GDM1 (cell line): ENCODE measurements around the gene CALHM6.
"Not testable (repeated sequence)": the region's sequence is repeated elsewhere in the genome, so short reads cannot be mapped to it uniquely, and the experiment has no call there.

ENCODE experiments used
- DNase-seq: peaks from one replicate; lab custom pipeline; 2025; lab: John Stamatoyannopoulos, UW

Gene CALHM6

DNA sequence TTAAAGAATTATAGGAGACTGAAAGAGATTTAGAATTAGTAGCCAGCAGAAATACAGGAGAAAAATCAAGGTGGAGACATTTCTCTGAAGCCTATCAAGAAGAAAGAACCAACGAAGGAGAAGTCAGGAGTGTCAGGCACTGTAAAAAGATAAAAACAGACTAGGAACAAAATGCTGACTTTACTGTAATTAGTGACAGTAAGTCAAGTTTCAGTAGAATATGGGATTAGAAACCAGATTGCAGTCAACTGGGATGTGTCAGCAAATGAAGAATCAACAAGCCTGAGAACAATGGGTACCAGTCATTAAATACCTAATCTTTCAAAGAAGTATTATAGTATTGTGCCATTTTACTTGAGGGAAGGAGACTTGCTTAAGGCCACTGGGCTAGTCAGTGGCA lies 21.6 kb downstream of the CALHM6 start:
- no peak for DNase-seq

DNA sequence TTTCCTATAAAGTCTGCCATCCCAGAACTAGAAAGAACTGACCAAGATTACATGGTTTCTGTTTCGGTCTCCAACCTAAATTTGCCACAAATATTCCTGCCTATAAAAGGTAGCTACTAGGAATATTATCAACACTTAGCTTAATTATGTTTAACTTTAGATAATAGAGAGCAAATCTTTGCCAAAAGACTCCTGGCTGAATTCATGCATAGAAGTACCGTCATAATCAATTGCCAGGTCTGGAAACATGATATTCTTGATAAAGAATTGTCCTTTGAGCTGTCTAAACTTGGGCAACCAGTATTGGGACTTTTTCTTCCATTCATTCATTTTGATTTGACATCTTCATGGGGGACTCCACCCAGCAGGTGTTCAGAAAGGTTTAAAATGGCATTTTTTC lies 22.4 kb downstream of the CALHM6 start:
- DNase-seq: no peak

GRCh38 chr6:116485559-116486184 lies 24.5 kb downstream of the CALHM6 start:
- no peak for DNase-seq

DNA sequence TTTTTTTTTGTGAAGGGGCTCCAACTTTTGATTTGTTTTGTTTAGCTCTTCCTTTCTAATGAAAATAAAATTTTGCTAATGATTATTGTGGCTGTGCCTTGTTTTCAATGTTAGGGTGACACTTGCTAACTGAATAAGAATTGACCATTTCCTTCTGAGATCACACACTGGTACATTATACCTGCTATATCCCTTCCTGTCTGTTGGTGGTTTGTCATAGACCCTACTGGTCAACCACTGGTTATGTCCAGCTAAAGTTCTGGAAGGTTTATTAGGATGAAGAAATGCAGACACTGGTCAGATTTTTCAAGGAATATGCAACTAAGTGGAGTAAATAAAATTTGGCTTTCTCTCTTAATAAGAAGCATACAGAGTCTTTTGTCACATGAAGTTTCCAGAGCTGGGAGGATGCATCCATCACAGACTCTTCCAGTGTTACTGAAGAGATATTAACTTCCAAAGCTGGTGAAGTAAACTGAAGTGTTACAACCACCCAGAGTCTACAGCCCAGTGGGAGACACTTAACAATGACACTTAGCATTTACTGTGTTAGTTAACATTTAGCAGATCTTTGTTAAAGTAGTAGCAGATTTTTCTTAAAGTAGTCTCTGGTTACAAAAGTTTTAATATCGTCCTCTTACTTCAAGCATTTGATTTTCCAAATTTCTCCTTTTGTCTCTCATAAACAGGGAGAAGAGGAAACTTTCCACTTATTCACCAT lies 30.6 kb downstream of the CALHM6 start:
- DNase-seq: no peak

GRCh38 chr6:116492331-116493067 lies 31.3 kb downstream of the CALHM6 start:
- no peak for DNase-seq

DNA sequence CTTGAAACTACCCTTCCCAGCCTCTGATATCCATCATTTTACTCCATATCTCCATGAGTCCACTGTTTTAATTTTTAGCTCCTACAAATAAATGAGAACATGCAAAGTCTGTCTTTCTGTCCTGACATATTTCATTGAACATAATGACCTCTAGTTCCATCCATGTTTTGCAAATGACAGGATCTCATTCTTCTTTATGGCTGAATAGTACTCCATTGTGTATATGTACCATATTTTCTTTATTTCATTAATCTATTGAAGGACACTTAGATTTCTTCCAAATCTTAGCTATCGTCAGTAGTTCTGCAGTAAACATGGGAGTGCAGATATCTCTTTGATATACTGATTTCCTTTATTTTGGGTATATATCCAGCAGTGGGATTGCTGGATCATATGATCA lies 34.0 kb downstream of the CALHM6 start:
- not testable (repeated sequence) for DNase-seq

GRCh38 chr6:116497113-116497676 lies 36.0 kb downstream of the CALHM6 start:
- no peak for DNase-seq

DNA sequence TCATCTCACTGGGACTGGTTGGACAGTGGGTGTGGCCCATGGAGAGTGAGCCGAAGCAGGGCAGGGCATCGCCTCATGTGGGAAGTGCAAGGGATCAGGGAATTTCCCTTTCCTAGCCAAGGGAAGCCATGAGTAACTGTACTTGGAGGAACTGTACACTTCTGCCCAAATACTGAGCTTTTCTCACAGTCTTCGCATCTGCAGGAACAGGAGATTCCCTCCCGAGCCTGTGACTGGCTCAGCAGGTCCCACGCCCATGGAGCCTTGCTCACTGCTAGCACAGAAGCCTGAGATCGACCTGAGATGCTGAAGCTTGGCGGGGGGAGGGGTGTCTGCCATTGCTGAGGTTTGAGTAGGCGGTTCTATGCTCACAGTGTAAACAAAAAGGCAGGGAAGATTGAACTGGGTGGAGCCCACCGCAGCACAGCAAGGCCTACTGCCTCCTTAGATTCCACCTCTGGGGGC lies 39.8 kb downstream of the CALHM6 start:
- DNase-seq: no peak

- DNase-seq: no peak
Measured at GRCh38 chr6:116507324-116507723, 46.1 kb downstream of the CALHM6 start.

DNA sequence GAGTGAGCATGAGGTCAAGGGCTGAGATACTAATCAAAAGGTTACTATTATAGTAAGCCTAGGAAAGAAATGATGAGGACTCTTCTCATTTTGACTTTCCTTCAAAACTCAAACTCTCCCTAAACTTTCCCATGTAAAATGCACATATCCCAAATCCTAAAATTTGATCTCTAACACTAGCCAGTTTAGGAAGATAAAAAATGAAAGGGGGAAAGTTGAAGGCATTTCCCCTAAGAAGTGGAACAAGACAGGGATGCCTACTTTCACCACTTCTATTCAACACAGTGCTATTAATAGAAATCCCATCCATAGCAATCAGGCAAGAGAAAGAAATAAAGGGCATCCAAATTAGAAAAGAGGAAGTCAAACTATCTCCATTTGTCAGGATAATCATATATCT lies 47.4 kb downstream of the CALHM6 start:
- no peak for DNase-seq

GRCh38 chr6:116511424-116512110 lies 50.4 kb downstream of the CALHM6 start, which contains the start of gene CALHM5:
CALHM5 (plus strand) TSS chr6:116511639; CDS start chr6:116511697, 58 bp downstream.
- no peak for DNase-seq

- DNase-seq: no peak
Measured at GRCh38 chr6:116512111-116512559, 51.0 kb downstream of the CALHM6 start.

GRCh38 chr6:116512734-116513133 lies 51.6 kb downstream of the CALHM6 start:
- no peak for DNase-seq
